HG03354 (cell line): ENCODE data around the gene DHH.
A peak's percentile ranks its signal among the peaks of the same experiment; 100 is the strongest.
"Not testable (repeated sequence)": the region's sequence is repeated elsewhere in the genome, so short reads cannot be mapped to it uniquely, and the experiment has no call there.

ENCODE experiments used
- ATAC-seq: cut with Tn5 transposase; IDR thresholded peaks from one replicate; pipeline ENCODE4 v1.9.1; 2021; ENCODE audit warnings: mild to moderate bottlenecking; ENCODE audit not compliant: unreplicated experiment, poor library complexity, severe bottlenecking

The DHH gene

GRCh38 chr12:49094160-49094974 lies at the start of gene DHH:
Gene DHH, minus strand, starts transcription at chr12:49094801. Its CDS starts 289 bp downstream, at chr12:49094512.
- ATAC-seq = no peak

- ATAC-seq = no peak
Measured at GRCh38 chr12:49144384-49144783, 49.8 kb upstream of the DHH start.

GRCh38 chr12:49138999-49139398 lies 44.4 kb upstream of the DHH start:
- ATAC-seq = no peak

- ATAC-seq = no peak
Measured at GRCh38 chr12:49138587-49138986, 44.0 kb upstream of the DHH start.

GRCh38 chr12:49137476-49137875 lies 42.9 kb upstream of the DHH start:
- no peak for ATAC-seq

- ATAC-seq = not testable (repeated sequence)
Measured at GRCh38 chr12:49136997-49137396, 42.4 kb upstream of the DHH start.

- ATAC-seq = no peak
Measured at GRCh38 chr12:49133590-49133989, 39.0 kb upstream of the DHH start.

- no peak for ATAC-seq
Measured at GRCh38 chr12:49133014-49133413, 38.4 kb upstream of the DHH start.

GRCh38 chr12:49131894-49132461 lies 37.4 kb upstream of the DHH start:
- ATAC-seq = no peak

- peak; percentile 70 for ATAC-seq
Measured at GRCh38 chr12:49131051-49131893, 36.7 kb upstream of the DHH start, which contains the start of gene TUBA1B. Gene TUBA1B, minus strand, starts transcription at chr12:49131395. Its CDS starts 95 bp downstream, at chr12:49131300.

GRCh38 chr12:49130151-49131050 lies 35.8 kb upstream of the DHH start:
- ATAC-seq = peak; percentile 56

GRCh38 chr12:49129332-49130150 lies 34.9 kb upstream of the DHH start:
- no peak for ATAC-seq

GRCh38 chr12:49127971-49128370 lies 33.4 kb upstream of the DHH start:
- ATAC-seq = not testable (repeated sequence)

- ATAC-seq = no peak
Measured at GRCh38 chr12:49126852-49127763, 32.5 kb upstream of the DHH start.

GRCh38 chr12:49121047-49121696 lies 26.6 kb upstream of the DHH start:
- ATAC-seq = no peak

GRCh38 chr12:49111206-49111605 lies 16.6 kb upstream of the DHH start:
- ATAC-seq = no peak
